Measurements from ENCODE around the gene RAB27A. TPM values are rescaled to one million over a fixed set of nuclear protein-coding genes. Genes with fewer than 3 reads are reported as not detected.
A peak's percentile ranks its signal among the peaks of the same experiment; 100 is the strongest.

Gene RAB27A
- total RNA-seq, result 1 to 10 TPM; 1.1 to 3.2 (median 1.8) TPM

- no peaks in the 10 kb centered on the region for H3K9me3 ChIP-seq
- in situ Hi-C loops (cut with MboI; ENCODE audit: low sequenced_read_pairs in 4 of 4), result loop anchor here (5.0 kb wide), 1 partner anchor 73 kb away; no protein-coding TSS in a partner anchor
Observed at GRCh38 chr15:55289746-55290527, at the start of gene RAB27A. Gene RAB27A (minus strand): TSS chr15:55289813. CDS start chr15:55234934, 54,879 bp downstream.

GRCh38 chr15:55337160-55337559 lies 47.5 kb upstream of the RAB27A start:
- intact Hi-C loops (cut with DNase I; ENCODE audit: low total_unique reads) (no loop called here), in situ Hi-C loops (cut with MboI; ENCODE audit: low sequenced_read_pairs in 4 of 4) (no loop called here)
- no peaks in the 10 kb centered on the region for H3K4me1 ChIP-seq
- no peak overlapping the region for H3K4me3 ChIP-seq
- H3K36me3 ChIP-seq, result peaks cover 0 to 20% of the 10 kb centered on the region in 2 donors
- H3K27ac ChIP-seq, result no peak overlapping the region
- H3K9me3 ChIP-seq, result no peaks in the 10 kb centered on the region
- ATAC-seq (no peak), DNase-seq (no peak)
- no peak for TF ChIP-seq CTCF (IDR thresholded peaks at IDR 0.05 in 4 of 5, conservative IDR thresholded peaks at IDR 0.05 in 1 of 5)
- TF ChIP-seq POLR2A (IDR thresholded peaks at IDR 0.05), result no peak
- H3K27me3 ChIP-seq, result no peaks in the 10 kb centered on the region

More at GRCh38 chr15:55289746-55290527, at the start of gene RAB27A:
- TF ChIP-seq POLR2A (IDR thresholded peaks at IDR 0.05), result peak in 1 of 2 donors; percentile 19
- TF ChIP-seq CTCF (IDR thresholded peaks at IDR 0.05 in 4 of 5, conservative IDR thresholded peaks at IDR 0.05 in 1 of 5), result no peak
- peak; percentile 77 to 80 for ATAC-seq
- intact Hi-C loops (cut with DNase I; ENCODE audit: low total_unique reads), result loop anchor here (1.0 kb wide), 1 partner anchor 73 kb away; no protein-coding TSS in a partner anchor
- Histone ChIP-seq H3K27me3 (no peaks in the 10 kb centered on the region), H3K27ac (peak within 1 kb of the TSS; percentile 63 to 79 (median 71)), H3K4me3 (peak within 1 kb of the TSS; percentile 62 to 72 (median 62)), H3K36me3 (no peaks in the 10 kb centered on the region), H3K4me1 (no peaks in the 10 kb centered on the region)
- DNase-seq, result peak; percentile 18 to 40

GRCh38 chr15:55334997-55335396 lies 45.4 kb upstream of the RAB27A start:
- no peak for ATAC-seq
- H3K4me1 ChIP-seq, result no peaks in the 10 kb centered on the region
- no peak for DNase-seq
- TF ChIP-seq POLR2A (IDR thresholded peaks at IDR 0.05), result no peak
- TF ChIP-seq CTCF (IDR thresholded peaks at IDR 0.05 in 4 of 5, conservative IDR thresholded peaks at IDR 0.05 in 1 of 5), result no peak
- H3K9me3 ChIP-seq, result no peaks in the 10 kb centered on the region
- no peak overlapping the region for H3K4me3 ChIP-seq
- in situ Hi-C loops (cut with MboI; ENCODE audit: low sequenced_read_pairs in 4 of 4) (no loop called here), intact Hi-C loops (cut with DNase I; ENCODE audit: low total_unique reads) (no loop called here)
- H3K27me3 ChIP-seq, result no peaks in the 10 kb centered on the region
- H3K27ac ChIP-seq, result no peak overlapping the region
- peaks cover 0 to 20% of the 10 kb centered on the region in 2 donors for H3K36me3 ChIP-seq

GRCh38 chr15:55334371-55334770 lies 44.8 kb upstream of the RAB27A start:
- Histone ChIP-seq H3K27me3 (no peaks in the 10 kb centered on the region), H3K36me3 (peaks cover 0 to 20% of the 10 kb centered on the region in 2 donors), H3K4me3 (no peak overlapping the region), H3K4me1 (no peaks in the 10 kb centered on the region), H3K9me3 (no peaks in the 10 kb centered on the region), H3K27ac (no peak overlapping the region)
- in situ Hi-C loops (cut with MboI; ENCODE audit: low sequenced_read_pairs in 4 of 4) (no loop called here), intact Hi-C loops (cut with DNase I; ENCODE audit: low total_unique reads) (no loop called here)
- TF ChIP-seq CTCF (IDR thresholded peaks at IDR 0.05 in 4 of 5, conservative IDR thresholded peaks at IDR 0.05 in 1 of 5), result no peak
- TF ChIP-seq POLR2A (IDR thresholded peaks at IDR 0.05), result no peak
- ATAC-seq (no peak), DNase-seq (no peak)

Data from gastrocnemius medialis (tissue), 4 donors.